Measurements from ENCODE around the gene SYT17.

GRCh38 chr16:19287241-19287640 is 119.2 kb downstream of the SYT17 start:
- TF ChIP-seq CTCF (IDR thresholded peaks at IDR 0.05) (no peak), POLR2A (IDR thresholded peaks at IDR 0.05) (no peak)
